T follicular helper cell (primary cell): ENCODE results near the gene SLC25A14.
A peak's percentile ranks its signal among the peaks of the same experiment; 100 is the strongest.

ENCODE experiments used
- DNase-seq: peaks from one replicate; pipeline ENCODE4 v3.0.0-alpha.2; 2020; ENCODE audit warnings: low read depth

Gene SLC25A14

GRCh38 chrX:130378024-130378669 is 38.4 kb downstream of the SLC25A14 start:
- DNase-seq: no peak

GRCh38 chrX:130385520-130385919 is 45.8 kb downstream of the SLC25A14 start, which contains the start of gene GPR119:
TSS of gene GPR119 (minus strand) at chrX:130385674. CDS start at chrX:130385447, 227 bp downstream.
- no peak for DNase-seq

GRCh38 chrX:130386408-130386808 is 46.7 kb downstream of the SLC25A14 start:
- DNase-seq: no peak

GRCh38 chrX:130393451-130394074 is 53.8 kb downstream of the SLC25A14 start:
- DNase-seq: no peak

GRCh38 chrX:130395341-130395740 is 55.6 kb downstream of the SLC25A14 start:
- DNase-seq: no peak

- DNase-seq: peak; percentile 52
Measured at GRCh38 chrX:130401415-130402207, 61.9 kb downstream of the SLC25A14 start, which contains the start of gene RBMX2. TSS of gene RBMX2 (plus strand) at chrX:130401987. CDS start at chrX:130402033, 46 bp downstream.

- DNase-seq: no peak
Measured at GRCh38 chrX:130402208-130402684, 62.5 kb downstream of the SLC25A14 start.

- DNase-seq: no peak
Measured at GRCh38 chrX:130413415-130413814, 73.7 kb downstream of the SLC25A14 start.

- DNase-seq: no peak
Measured at GRCh38 chrX:130414800-130415199, 75.1 kb downstream of the SLC25A14 start.

- DNase-seq: no peak
Measured at GRCh38 chrX:130415201-130415600, 75.5 kb downstream of the SLC25A14 start.

GRCh38 chrX:130416785-130417184 is 77.1 kb downstream of the SLC25A14 start:
- no peak for DNase-seq

GRCh38 chrX:130418066-130418465 is 78.3 kb downstream of the SLC25A14 start:
- no peak for DNase-seq

- DNase-seq: no peak
Measured at GRCh38 chrX:130418740-130419139, 79.0 kb downstream of the SLC25A14 start.

GRCh38 chrX:130419263-130419662 is 79.5 kb downstream of the SLC25A14 start:
- no peak for DNase-seq
